Gastrocnemius medialis (tissue), 4 donors: ENCODE data around the gene C5orf15. TPM values are rescaled to one million over a fixed set of nuclear protein-coding genes. Genes with fewer than 3 reads are reported as not detected.
A peak's percentile ranks its signal among the peaks of the same experiment; 100 is the strongest.

ENCODE experiments used
- ATAC-seq, 2 donors: fragments of 150-250 bp; one replicate each; pipeline ENCODE4 v1.9.1; 2016
- DNase-seq, 2 donors: peaks; one replicate each; pipeline ENCODE4 v3.0.0-alpha.2; 2019
- H3K27ac ChIP-seq, 4 donors: fragments of 200-600 bp; sonication (generic); 1 replicate in 1 of 4; 2 replicates in 3 of 4; pipeline ENCODE4 v1.5.1; 2016 to 2018; ENCODE audit warnings: mild to moderate bottlenecking in 2 of 4, moderate library complexity in 1 of 4
- H3K27me3 ChIP-seq, 3 donors: fragments of 200-600 bp; sonication (generic) in 2 of 3; 1 replicate in 1 of 3; 2 replicates in 2 of 3; pipeline versions ENCODE4 v1.5.1 to v1.6.0; 2016 to 2019; ENCODE audit warnings: mild to moderate bottlenecking in 1 of 3, moderate library complexity in 1 of 3
- H3K36me3 ChIP-seq, 2 donors: fragments of 200-600 bp; sonication (generic) in 1 of 2; one replicate each; pipeline ENCODE4 v1.5.1; 2017 to 2018
- H3K4me1 ChIP-seq, 2 donors: fragments of 200-600 bp; sonication (generic) in 1 of 2; one replicate each; pipeline ENCODE4 v1.5.1; 2016 to 2017; ENCODE audit warnings: mild to moderate bottlenecking in 2 of 2
- H3K4me3 ChIP-seq, 4 donors: fragments of 200-600 bp; sonication (generic) in 3 of 4; 1 replicate in 1 of 4; 2 replicates in 3 of 4; pipeline ENCODE4 v1.5.1; 2016 to 2019; ENCODE audit warnings: mild to moderate bottlenecking in 2 of 4
- H3K9me3 ChIP-seq, 3 donors: fragments of 200-600 bp; sonication (generic) in 2 of 3; 1 replicate in 1 of 3; 2 replicates in 2 of 3; pipeline ENCODE4 v1.5.1; 2016 to 2019
- CTCF ChIP-seq, 5 experiments: fragments of 450-650 bp in 3 of 5; fragments of 200-600 bp in 2 of 5; sonication (generic) in 2 of 5; IDR thresholded peaks in 4 of 5; conservative IDR thresholded peaks in 1 of 5; 1 replicate in 4 of 5; 2 replicates in 1 of 5; pipeline ENCODE4 v1.5.1; 2016 to 2019; ENCODE audit warnings: antibody characterized with exemption in 5 of 5, mild to moderate bottlenecking in 3 of 5, moderate library complexity in 3 of 5
- POLR2A ChIP-seq, 2 donors: fragments of 450-650 bp; IDR thresholded peaks; one replicate each; pipeline ENCODE4 v1.6.1; 2017; ENCODE audit warnings: antibody characterized with exemption in 2 of 2, mild to moderate bottlenecking in 2 of 2, moderate library complexity in 2 of 2
- in situ Hi-C, 4 donors: fragments of 200-750 bp; cut with MboI; loops; one replicate each; pipeline versions ENCODE4 v1.15.0 to v1.8.0; 2017; ENCODE audit warnings: low sequenced_read_pairs in 4 of 4
- intact Hi-C: fragments of 100-400 bp; cut with DNase I; formaldehyde crosslinking; loops from one replicate; pipeline ENCODE4 v1.15.1; 2023; ENCODE audit warnings: low total_unique reads
- total RNA-seq, 4 donors: library from RNA; depleted of rRNA; stranded (reverse); fragments of >200 nt; gene quantifications; one replicate each; pipeline versions ENCODE4 v1.1.0 to v1.2.3, GENCODE V29; 2016

Gene C5orf15
- total RNA-seq, 4 donors from 2014 or later: 18.7 to 30.3 (median 24.4) TPM

DNA sequence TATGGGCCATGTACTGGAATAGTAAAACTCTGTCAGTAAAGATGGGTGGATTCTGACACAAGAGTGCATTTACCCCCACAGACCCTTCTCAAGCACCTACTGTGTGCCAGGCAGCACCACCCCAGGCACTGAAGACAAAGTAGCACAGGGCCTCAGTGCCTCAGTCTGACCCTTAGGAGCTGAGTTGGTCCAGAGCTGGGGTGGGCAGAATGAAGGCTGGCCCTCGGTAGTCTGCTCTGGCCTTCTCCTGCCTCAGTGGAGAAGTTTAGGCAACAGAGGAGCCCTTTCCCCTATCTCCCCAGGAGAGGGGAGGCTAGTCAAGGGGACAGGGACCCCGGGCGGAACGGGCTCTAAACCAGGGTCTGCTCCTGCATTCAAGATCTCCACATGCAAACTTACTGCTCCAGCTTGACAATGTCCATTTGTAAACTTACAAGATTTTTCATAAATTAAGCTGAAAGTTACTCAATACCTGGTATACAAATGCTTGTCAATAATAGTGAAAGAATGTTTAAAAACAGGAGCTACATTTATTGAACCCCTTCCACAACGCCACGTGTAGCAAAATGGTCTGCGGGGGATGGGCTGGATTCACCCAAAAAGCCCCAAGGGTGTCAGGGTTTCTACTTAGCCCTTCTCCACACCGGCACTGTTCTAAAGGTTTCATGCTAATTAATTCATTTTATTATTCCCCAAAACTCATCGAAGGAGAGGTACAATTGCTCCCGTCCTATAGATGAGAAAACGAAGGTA, 34.8 kb upstream of the C5orf15 start:
- Histone ChIP-seq H3K4me3 (peak overlapping the region; percentile 72 to 96 (median 84)), H3K4me1 (peaks cover 60 to 66% of the 10 kb centered on the region in 2 donors), H3K36me3 (no peaks in the 10 kb centered on the region), H3K9me3 (no peaks in the 10 kb centered on the region), H3K27ac (peak overlapping the region; percentile 91 to 100 (median 98)), H3K27me3 (no peaks in the 10 kb centered on the region)
- in situ Hi-C loops: no loop called here
- no peak for ATAC-seq
- no peak for DNase-seq
- intact Hi-C loops: loop anchor here (5.0 to 10.0 kb wide), 3 partner anchors 224 to 1628 kb away; partner anchors contain the start of gene PPP2CA
- TF ChIP-seq CTCF (IDR thresholded peaks at IDR 0.05 in 4 of 5, conservative IDR thresholded peaks at IDR 0.05 in 1 of 5): no peak
- no peak for TF ChIP-seq POLR2A (IDR thresholded peaks at IDR 0.05)

DNA sequence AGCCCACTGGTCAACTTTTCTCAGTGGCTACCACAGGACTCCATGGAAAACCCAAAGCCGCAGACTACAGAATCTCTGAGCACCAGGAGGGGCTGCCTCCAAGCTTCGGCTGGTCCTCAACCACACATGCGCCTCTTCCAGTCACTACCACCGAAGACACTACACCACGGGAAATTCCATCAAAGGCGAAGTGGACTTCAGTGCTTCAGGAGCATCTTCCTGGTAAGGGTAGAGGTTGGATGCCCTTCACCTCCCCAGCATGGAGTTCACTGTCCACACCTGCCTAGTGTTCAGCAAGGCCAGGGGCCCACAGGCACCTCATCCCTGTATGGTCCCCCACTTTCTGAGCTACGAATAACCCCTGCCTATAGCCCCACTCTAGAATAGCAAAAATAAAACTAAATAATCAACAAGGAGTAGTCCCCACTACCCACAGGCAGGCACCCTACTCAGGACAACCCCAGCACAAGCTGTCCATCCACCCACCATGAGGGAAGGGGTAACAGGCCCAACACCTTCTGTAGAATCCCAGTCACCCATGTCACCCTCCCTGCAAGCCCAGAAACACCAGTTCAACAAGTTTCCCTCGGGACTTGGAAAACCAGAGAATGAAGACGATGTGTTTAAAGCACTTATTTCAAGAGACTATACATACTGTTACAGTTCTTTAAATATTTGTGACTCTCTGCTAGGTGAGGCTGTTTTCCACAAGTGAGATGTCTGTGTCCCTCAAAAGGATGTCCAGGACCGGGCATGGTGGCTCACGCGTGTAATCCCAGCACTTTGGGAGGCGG, 33.7 kb upstream of the C5orf15 start:
- H3K4me1 ChIP-seq: peaks cover 71 to 77% of the 10 kb centered on the region in 2 donors
- no peaks in the 10 kb centered on the region for H3K36me3 ChIP-seq
- TF ChIP-seq POLR2A (IDR thresholded peaks at IDR 0.05) (no peak), CTCF (IDR thresholded peaks at IDR 0.05 in 4 of 5, conservative IDR thresholded peaks at IDR 0.05 in 1 of 5) (no peak)
- no peaks in the 10 kb centered on the region for H3K27me3 ChIP-seq
- no peaks in the 10 kb centered on the region for H3K9me3 ChIP-seq
- ATAC-seq (no peak), DNase-seq (no peak)
- intact Hi-C loops: loop anchor here (5.0 to 10.0 kb wide), 3 partner anchors 225 to 1627 kb away; partner anchors contain the start of gene PPP2CA
- in situ Hi-C loops: no loop called here
- peak overlapping the region; percentile 91 to 100 (median 98) for H3K27ac ChIP-seq
- peak overlapping the region; percentile 72 to 96 (median 84) for H3K4me3 ChIP-seq

DNA sequence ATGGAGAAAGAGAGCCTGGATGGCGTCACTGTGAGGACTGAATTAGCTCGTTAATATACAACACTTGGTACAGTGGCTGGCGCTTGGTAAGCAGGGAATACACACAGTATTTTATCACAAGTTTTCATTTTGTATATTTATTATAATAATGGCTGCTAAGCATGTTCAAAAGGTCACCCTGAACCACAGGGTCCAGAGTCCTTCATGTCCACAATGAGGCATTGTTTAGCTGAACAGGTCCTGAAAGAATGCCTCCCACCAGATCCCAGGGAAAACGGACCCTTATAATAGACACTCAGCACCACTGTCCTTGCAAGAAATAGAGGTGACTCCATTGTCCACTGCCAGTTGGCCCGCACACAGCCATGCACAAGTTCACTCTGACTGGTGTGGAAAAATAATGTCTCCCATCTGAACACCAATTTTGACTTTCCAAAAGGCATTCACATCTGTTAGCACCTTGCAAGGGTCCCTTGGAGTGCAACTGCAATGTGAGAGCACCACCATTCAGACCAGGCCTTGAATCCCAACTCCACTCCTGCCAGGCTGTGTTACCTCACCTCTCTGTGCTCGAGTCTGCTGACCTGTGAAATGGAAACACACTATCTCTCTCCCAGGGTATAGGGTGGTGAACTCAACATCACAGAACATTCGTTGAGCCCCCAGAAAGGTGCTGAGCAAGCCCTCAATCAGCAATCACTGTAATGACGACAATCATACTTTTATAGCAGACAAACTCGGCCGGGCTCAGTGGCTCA, 32.5 kb upstream of the C5orf15 start:
- TF ChIP-seq POLR2A (IDR thresholded peaks at IDR 0.05): no peak
- Histone ChIP-seq H3K36me3 (no peaks in the 10 kb centered on the region), H3K4me3 (no peak overlapping the region), H3K9me3 (no peaks in the 10 kb centered on the region), H3K4me1 (peaks cover 81 to 82% of the 10 kb centered on the region in 2 donors), H3K27me3 (no peaks in the 10 kb centered on the region), H3K27ac (peak overlapping the region; percentile 91 to 100 (median 98))
- intact Hi-C loops (loop anchor here (5.0 to 10.0 kb wide), 3 partner anchors 226 to 1626 kb away; partner anchors contain the start of gene PPP2CA), in situ Hi-C loops (no loop called here)
- DNase-seq (no peak), ATAC-seq (no peak)

DNA sequence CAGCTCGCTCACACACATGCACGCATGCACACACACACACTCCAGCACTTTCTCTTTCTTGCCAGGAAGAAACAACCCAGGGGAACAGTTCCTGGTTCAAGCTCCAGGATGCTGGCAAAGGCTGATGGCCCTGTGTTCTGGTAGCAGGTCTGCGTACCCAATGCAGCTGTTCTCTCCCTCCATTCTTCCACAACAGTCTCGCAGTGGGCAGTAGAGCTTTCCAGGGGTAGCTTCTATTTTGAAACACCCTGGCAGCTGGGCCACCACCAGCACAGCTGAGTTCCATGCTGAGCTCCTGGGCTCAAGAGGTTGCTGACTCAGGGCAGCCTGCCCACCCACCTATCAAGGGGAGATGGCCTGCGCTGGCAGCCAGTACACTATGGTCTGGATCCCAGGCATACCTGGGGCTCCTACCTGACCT, 31.7 kb upstream of the C5orf15 start:
- Histone ChIP-seq H3K4me1 (peaks cover 84 to 85% of the 10 kb centered on the region in 2 donors), H3K36me3 (no peaks in the 10 kb centered on the region), H3K27ac (peak overlapping the region; percentile 91 to 100 (median 98)), H3K27me3 (no peaks in the 10 kb centered on the region), H3K9me3 (no peaks in the 10 kb centered on the region), H3K4me3 (peak overlapping the region in 1 of 4 donors; percentile 11)
- TF ChIP-seq POLR2A (IDR thresholded peaks at IDR 0.05) (peak in 1 of 2 donors; percentile 8), CTCF (IDR thresholded peaks at IDR 0.05 in 4 of 5, conservative IDR thresholded peaks at IDR 0.05 in 1 of 5) (no peak)
- ATAC-seq (peak; percentile 24 to 58), DNase-seq (peak; percentile 68 to 91)
- intact Hi-C loops (loop anchor here (5.0 to 10.0 kb wide), 3 partner anchors 227 to 1625 kb away; partner anchors contain the start of gene PPP2CA), in situ Hi-C loops (no loop called here)
